NB4 (cell line): ENCODE measurements around the gene ZNF273.

Source experiments
- DNase-seq: peaks from one replicate; pipeline ENCODE4 v3.0.0; 2010; ENCODE audit warnings: low read depth
- H3K4me3 ChIP-seq: one replicate; pipeline ENCODE4 v1.5.1; 2011; ENCODE audit warnings: mild to moderate bottlenecking, low read depth, low read length, moderate library complexity
- CTCF ChIP-seq: IDR thresholded peaks from one replicate; pipeline ENCODE4 v1.5.1; 2012; ENCODE audit warnings: low read depth, low read length
- MAX ChIP-seq: IDR thresholded peaks from 2 replicates; pipeline ENCODE4 v1.6.1; 2011; ENCODE audit warnings: low read depth, low read length
- MYC ChIP-seq: IDR thresholded peaks from 2 replicates; pipeline ENCODE4 v1.6.1; 2011; ENCODE audit warnings: low read depth, low read length
- POLR2A ChIP-seq: IDR thresholded peaks from 2 replicates; pipeline ENCODE4 v1.6.1; 2011; ENCODE audit warnings: mild to moderate bottlenecking; ENCODE audit not compliant: insufficient read length; ENCODE audit errors: extremely low read depth

ZNF273 gene

DNA sequence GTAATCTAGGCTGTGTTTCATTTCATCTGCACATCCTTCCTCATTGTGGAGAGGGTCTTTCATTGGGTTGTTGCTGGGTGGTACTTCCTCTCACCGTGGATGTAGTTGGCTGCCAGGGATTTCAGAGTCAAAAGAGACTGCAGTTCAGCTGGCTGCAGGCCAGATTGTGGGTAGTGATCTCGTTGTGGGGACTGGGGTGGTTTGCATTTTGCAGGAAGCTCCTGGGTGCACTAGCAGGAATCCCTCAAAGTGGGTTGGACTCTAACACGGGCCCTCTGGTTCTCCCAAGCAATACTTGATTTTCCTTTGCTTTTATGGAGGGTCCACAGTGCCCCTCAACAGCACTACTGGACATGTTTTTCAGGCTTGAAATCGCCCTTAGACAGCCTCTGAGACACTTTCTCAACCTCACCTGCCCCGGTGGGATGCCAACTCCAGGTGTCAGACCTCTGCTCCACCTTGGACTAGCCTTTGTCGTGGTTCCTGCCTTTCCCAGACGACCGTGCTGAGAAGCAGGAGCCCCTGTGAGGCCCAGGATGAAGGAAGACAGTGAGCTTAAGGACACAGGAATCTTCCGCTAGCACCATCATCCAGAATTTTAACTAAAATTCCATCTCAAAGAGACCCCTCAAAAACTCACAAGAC is 23.9 kb upstream of the ZNF273 start:
- peak; percentile 44 for DNase-seq
- no peak overlapping the region for H3K4me3 ChIP-seq

GRCh38 chr7:64879800-64880199 is 23.3 kb upstream of the ZNF273 start:
- DNase-seq: no peak
- H3K4me3 ChIP-seq: no peak overlapping the region
- TF ChIP-seq MAX (no peak), CTCF (no peak), MYC (no peak), POLR2A (no peak)

More for the DNA sequence above, 23.9 kb upstream of the ZNF273 start:
- TF ChIP-seq MYC (no peak), MAX (no peak), CTCF (no peak), POLR2A (no peak)

DNA sequence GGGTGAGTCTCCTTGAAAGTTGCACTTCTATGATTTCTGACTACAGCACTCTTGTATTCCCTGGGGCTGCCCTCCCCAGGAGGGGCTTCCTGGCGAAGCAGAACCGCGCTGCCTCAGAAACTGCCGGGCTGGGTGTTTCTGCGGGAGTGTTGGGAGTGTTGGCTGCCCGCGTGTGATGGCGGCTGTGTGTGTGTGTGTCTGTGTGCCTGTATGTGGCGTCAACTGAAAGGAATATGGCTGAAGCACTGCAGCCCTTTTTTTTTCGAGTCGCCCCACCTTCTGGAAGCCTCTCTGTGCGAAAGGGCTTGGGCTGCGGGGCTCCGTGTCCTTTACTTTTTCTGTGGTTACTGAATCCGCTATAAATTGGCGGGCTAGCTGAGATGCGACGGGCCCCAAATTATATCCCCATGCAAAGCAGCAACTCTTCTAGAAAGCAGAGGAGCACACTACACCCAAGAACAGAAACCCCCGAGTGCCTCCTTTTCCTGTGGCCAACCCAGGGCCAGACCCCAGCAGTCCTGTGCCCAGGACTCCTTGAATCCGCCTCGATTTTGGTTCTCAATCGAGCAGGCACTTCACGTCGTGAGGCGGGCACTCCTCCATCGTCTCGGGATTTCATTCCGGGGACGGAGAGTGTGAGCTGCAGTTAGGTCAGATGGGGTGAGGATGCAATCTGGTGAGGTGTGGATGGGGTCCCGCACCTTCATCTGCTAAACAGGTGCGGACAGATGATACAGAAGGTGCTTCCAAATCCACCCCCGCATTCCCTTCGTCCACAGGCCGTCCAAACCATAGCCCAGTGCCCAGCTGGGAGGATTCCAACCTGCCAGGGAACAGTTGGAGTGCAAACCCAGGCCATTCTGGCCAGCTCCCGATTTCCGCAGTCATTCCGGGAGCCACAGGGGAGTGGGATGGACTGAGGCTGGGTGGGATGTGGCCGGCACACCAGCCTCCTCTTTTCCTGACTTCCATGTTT is 22.5 kb upstream of the ZNF273 start:
- no peak for DNase-seq
- no peak overlapping the region for H3K4me3 ChIP-seq
- TF ChIP-seq MYC: no peak
- TF ChIP-seq CTCF: no peak
- TF ChIP-seq MAX: no peak
- TF ChIP-seq POLR2A: no peak

GRCh38 chr7:64881461-64882287 is 21.4 kb upstream of the ZNF273 start:
- no peak for DNase-seq
- TF ChIP-seq MAX: no peak
- TF ChIP-seq POLR2A: no peak
- TF ChIP-seq CTCF: no peak
- no peak for TF ChIP-seq MYC
- H3K4me3 ChIP-seq: no peak overlapping the region

- no peak for TF ChIP-seq CTCF
- TF ChIP-seq POLR2A: no peak
- no peak for TF ChIP-seq MAX
- no peak for TF ChIP-seq MYC
- peak; percentile 91 for DNase-seq
- peak overlapping the region; percentile 35 for H3K4me3 ChIP-seq
Observed at GRCh38 chr7:64882341-64883112, 20.5 kb upstream of the ZNF273 start.
